OCI-LY3 (cell line): ENCODE results near the gene HSD11B1.

ENCODE experiments used
- EZH2phosphoT487 ChIP-seq: fragments of 200-600 bp; shearing (Covaris generic); IDR thresholded peaks from 2 replicates; pipeline ENCODE4 v1.6.1; 2018; ENCODE audit warnings: antibody characterized with exemption, mixed run types, low read depth
- TF ChIP-seq, protein P1 (sequence below): fragments of 200-600, 300-600 bp; sonication (generic); IDR thresholded peaks from 2 replicates; pipeline ENCODE4 v1.5.1; 2014; ENCODE audit warnings: antibody characterized with exemption, low read length, low read depth

DNA sequence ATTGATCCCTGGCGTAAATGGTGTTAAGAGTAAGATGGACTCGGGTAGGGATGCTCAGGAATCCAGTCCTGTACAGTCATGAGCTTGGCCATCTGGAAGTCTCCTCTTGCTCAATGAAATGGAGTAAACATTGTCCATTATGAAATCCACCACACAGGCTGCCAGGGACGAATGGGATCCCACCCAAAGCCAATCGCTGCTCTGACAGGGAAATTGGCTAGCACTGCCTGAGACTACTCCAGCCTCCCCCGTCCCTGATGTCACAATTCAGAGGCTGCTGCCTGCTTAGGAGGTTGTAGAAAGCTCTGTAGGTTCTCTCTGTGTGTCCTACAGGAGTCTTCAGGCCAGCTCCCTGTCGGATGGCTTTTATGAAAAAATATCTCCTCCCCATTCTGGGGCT lies at the start of gene HSD11B1:
- TF ChIP-seq, protein P1, sequence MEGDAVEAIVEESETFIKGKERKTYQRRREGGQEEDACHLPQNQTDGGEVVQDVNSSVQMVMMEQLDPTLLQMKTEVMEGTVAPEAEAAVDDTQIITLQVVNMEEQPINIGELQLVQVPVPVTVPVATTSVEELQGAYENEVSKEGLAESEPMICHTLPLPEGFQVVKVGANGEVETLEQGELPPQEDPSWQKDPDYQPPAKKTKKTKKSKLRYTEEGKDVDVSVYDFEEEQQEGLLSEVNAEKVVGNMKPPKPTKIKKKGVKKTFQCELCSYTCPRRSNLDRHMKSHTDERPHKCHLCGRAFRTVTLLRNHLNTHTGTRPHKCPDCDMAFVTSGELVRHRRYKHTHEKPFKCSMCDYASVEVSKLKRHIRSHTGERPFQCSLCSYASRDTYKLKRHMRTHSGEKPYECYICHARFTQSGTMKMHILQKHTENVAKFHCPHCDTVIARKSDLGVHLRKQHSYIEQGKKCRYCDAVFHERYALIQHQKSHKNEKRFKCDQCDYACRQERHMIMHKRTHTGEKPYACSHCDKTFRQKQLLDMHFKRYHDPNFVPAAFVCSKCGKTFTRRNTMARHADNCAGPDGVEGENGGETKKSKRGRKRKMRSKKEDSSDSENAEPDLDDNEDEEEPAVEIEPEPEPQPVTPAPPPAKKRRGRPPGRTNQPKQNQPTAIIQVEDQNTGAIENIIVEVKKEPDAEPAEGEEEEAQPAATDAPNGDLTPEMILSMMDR, result no peak
- TF ChIP-seq EZH2phosphoT487, result no peak
